H9 (cell line): ENCODE measurements around the gene NT5DC3. TPM values are rescaled to one million over a fixed set of nuclear protein-coding genes. Genes with fewer than 3 reads are reported as not detected.

ENCODE experiments used
- DNase-seq: peaks from one replicate; pipeline ENCODE4 v3.0.0-alpha.2; 2017
- H2AFZ ChIP-seq: one replicate; pipeline ENCODE4 v1.6.1; 2013; ENCODE audit warnings: mild to moderate bottlenecking, low read length, control low read depth, moderate library complexity
- H2AK5ac ChIP-seq: 2 replicates; pipeline ENCODE4 v1.6.1; 2013; ENCODE audit warnings: low read length, control low read depth, mixed read lengths; ENCODE audit not compliant: insufficient read length
- H2BK120ac ChIP-seq: one replicate; pipeline ENCODE4 v1.6.1; 2013; ENCODE audit warnings: low read depth, mild to moderate bottlenecking, low read length, control low read depth, inconsistent platforms; ENCODE audit not compliant: poor library complexity, severe bottlenecking
- H2BK12ac ChIP-seq: 2 replicates; pipeline ENCODE4 v1.6.1; 2013; ENCODE audit warnings: low read length, control low read depth, mixed read lengths, low read depth; ENCODE audit not compliant: insufficient read length
- H2BK15ac ChIP-seq: 2 replicates; pipeline ENCODE4 v1.6.1; 2013; ENCODE audit warnings: low read depth, low read length, control low read depth
- H2BK20ac ChIP-seq: one replicate; pipeline ENCODE4 v1.6.1; 2013; ENCODE audit warnings: low read depth, mild to moderate bottlenecking, low read length, control low read depth, inconsistent platforms; ENCODE audit not compliant: poor library complexity, severe bottlenecking
- H2BK5ac ChIP-seq: 2 replicates; pipeline ENCODE4 v1.6.1; 2013; ENCODE audit warnings: low read length, control low read depth, mixed read lengths; ENCODE audit not compliant: insufficient read length
- H3K14ac ChIP-seq: 2 replicates; pipeline ENCODE4 v1.6.1; 2013; ENCODE audit warnings: low read length, control low read depth; ENCODE audit not compliant: insufficient read depth
- H3K18ac ChIP-seq: 2 replicates; pipeline ENCODE4 v1.6.1; 2013; ENCODE audit warnings: low read depth, mild to moderate bottlenecking, mixed read lengths, low read length, control low read depth; ENCODE audit not compliant: insufficient read length
- H3K23ac ChIP-seq: 2 replicates; pipeline ENCODE4 v1.6.1; 2013; ENCODE audit warnings: low read length, control low read depth, mixed read lengths, low read depth; ENCODE audit not compliant: insufficient read length
- H3K23me2 ChIP-seq: 2 replicates; pipeline ENCODE4 v1.6.1; 2013; ENCODE audit warnings: low read depth, mild to moderate bottlenecking, mixed read lengths, low read length, control low read depth; ENCODE audit not compliant: insufficient read length, poor library complexity, severe bottlenecking
- H3K27ac ChIP-seq: 2 replicates; pipeline ENCODE4 v1.5.1; 2013; ENCODE audit warnings: low read length, control low read depth, mixed read lengths, low read depth; ENCODE audit not compliant: insufficient read length
- H3K27me3 ChIP-seq: 2 replicates; pipeline ENCODE4 v1.6.1; 2013; ENCODE audit warnings: low read length, control low read depth, inconsistent platforms; ENCODE audit not compliant: insufficient read depth
- H3K4ac ChIP-seq: 2 replicates; pipeline ENCODE4 v1.6.1; 2013; ENCODE audit warnings: low read depth, mild to moderate bottlenecking, control low read depth, inconsistent platforms, low read length, moderate library complexity
- H3K4me1 ChIP-seq: 2 replicates; pipeline ENCODE4 v1.6.1; 2013; ENCODE audit warnings: low read length, control low read depth, inconsistent platforms; ENCODE audit not compliant: insufficient read depth
- H3K4me2 ChIP-seq: 2 replicates; pipeline ENCODE4 v1.6.1; 2013; ENCODE audit warnings: low read length, control low read depth, mixed read lengths; ENCODE audit not compliant: insufficient read length, insufficient read depth
- H3K56ac ChIP-seq: 2 replicates; pipeline ENCODE4 v1.6.1; 2013; ENCODE audit warnings: low read depth, mild to moderate bottlenecking, mixed read lengths, low read length, control low read depth; ENCODE audit not compliant: insufficient read length
- H3K79me1 ChIP-seq: 2 replicates; pipeline ENCODE4 v1.6.1; 2013; ENCODE audit warnings: low read depth, mild to moderate bottlenecking, moderate library complexity, low read length, control low read depth, inconsistent platforms; ENCODE audit not compliant: insufficient read depth, poor library complexity, severe bottlenecking
- H3K79me2 ChIP-seq: 2 replicates; pipeline ENCODE4 v1.6.1; 2013; ENCODE audit warnings: low read length, control low read depth, inconsistent platforms; ENCODE audit not compliant: insufficient read depth
- H3K9ac ChIP-seq: 2 replicates; pipeline ENCODE4 v1.6.1; 2013; ENCODE audit warnings: low read length, control low read depth, mixed read lengths; ENCODE audit not compliant: insufficient read length; ENCODE audit errors: extremely low read depth
- H3K9me3 ChIP-seq: one replicate; pipeline ENCODE4 v1.6.1; 2013; ENCODE audit warnings: low read depth, low read length, inconsistent platforms; ENCODE audit not compliant: control insufficient read depth
- H3T11ph ChIP-seq: one replicate; pipeline ENCODE4 v1.6.1; 2013; ENCODE audit warnings: mild to moderate bottlenecking, low read length, control low read depth, inconsistent platforms
- H4K20me1 ChIP-seq: one replicate; pipeline ENCODE4 v1.6.1; 2013; ENCODE audit not compliant: control insufficient read depth, insufficient read length, insufficient read depth
- H4K5ac ChIP-seq: 2 replicates; pipeline ENCODE4 v1.6.1; 2013; ENCODE audit warnings: low read depth, mild to moderate bottlenecking, mixed read lengths, low read length, control low read depth; ENCODE audit not compliant: insufficient read length
- H4K8ac ChIP-seq: replicated peaks from 2 replicates; pipeline ENCODE4 v1.6.1; 2013; ENCODE audit warnings: low read length, control low read depth, mixed read lengths, low read depth; ENCODE audit not compliant: insufficient read length
- H4K91ac ChIP-seq: 2 replicates; pipeline ENCODE4 v1.6.1; 2013; ENCODE audit warnings: low read depth, mild to moderate bottlenecking, moderate library complexity, mixed read lengths, low read length, control low read depth; ENCODE audit not compliant: insufficient read length
- H3K27ac Mint-ChIP-seq, 3 experiments: 2 replicates in 2 of 3; 3 replicates in 1 of 3; pipeline ENCODE4 v1.8.0; 2020 to 2021; ENCODE audit warnings: mixed read lengths in 3 of 3, mild to moderate bottlenecking in 1 of 3, moderate library complexity in 1 of 3
- H3K27me3 Mint-ChIP-seq: 2 replicates; pipeline ENCODE4 v1.8.0; 2021; ENCODE audit warnings: low read depth, mild to moderate bottlenecking, moderate library complexity, mixed read lengths
- H3K36me3 Mint-ChIP-seq, 3 experiments: 2 replicates in 2 of 3; 3 replicates in 1 of 3; pipeline ENCODE4 v1.8.0; 2020 to 2021; ENCODE audit warnings: low read depth in 3 of 3, mixed read lengths in 3 of 3; ENCODE audit not compliant: insufficient read depth in 1 of 3
- H3K4me1 Mint-ChIP-seq, 2 experiments: 2 replicates each; pipeline ENCODE4 v1.8.0; 2020; ENCODE audit warnings: mixed read lengths in 2 of 2
- H3K4me3 Mint-ChIP-seq, 2 experiments: 2 replicates in 1 of 2; 3 replicates in 1 of 2; pipeline ENCODE4 v1.8.0; 2020 to 2021; ENCODE audit warnings: mild to moderate bottlenecking in 2 of 2, mixed read lengths in 2 of 2, moderate library complexity in 1 of 2
- H3K9me3 Mint-ChIP-seq, 2 experiments: 2 replicates in 1 of 2; 3 replicates in 1 of 2; pipeline ENCODE4 v1.8.0; 2020; ENCODE audit warnings: mild to moderate bottlenecking in 2 of 2, mixed read lengths in 2 of 2, moderate library complexity in 1 of 2
- CTCF ChIP-seq: fragments of 200-600 bp; sonication (generic); conservative IDR thresholded peaks from 3 replicates; pipeline ENCODE4 v1.8.0; 2021; ENCODE audit warnings: antibody characterized with exemption, mild to moderate bottlenecking
- WGBS: extraction: QIAGEN DNeasy Blood & Tissue Kit; methylation state at CpG from one replicate; pipeline ENCODE4 v1.1.7; 2013; ENCODE audit warnings: missing lambda C conversion rate, low lambda C conversion rate, mixed read lengths; ENCODE audit not compliant: insufficient read length; ENCODE audit errors: extremely low coverage; 5-methylcytosine and 5-hydroxymethylcytosine counted together
- total RNA-seq: library from RNA; stranded (reverse); gene quantifications from 2 replicates; pipeline ENCODE4 v1.2.1, GENCODE V29; 2021

NT5DC3 gene
- total RNA-seq, 1 experiment from 2014 or later: 13.6 TPM

- Histone ChIP-seq H3K79me2 (no peaks in the 10 kb centered on the region), H2BK5ac (no peak overlapping the region), H3K4ac (no peak overlapping the region), H2BK12ac (no peak overlapping the region), H4K8ac (no peak overlapping the region), H3K79me1 (no peaks in the 10 kb centered on the region), H3K23me2 (no peaks in the 10 kb centered on the region), H3K27ac (no peak overlapping the region), H2BK15ac (no peak overlapping the region), H3K27me3 (no peaks in the 10 kb centered on the region), H3K9ac (no peak overlapping the region), H3K23ac (no peak overlapping the region), H4K5ac (no peak overlapping the region), H3K4me2 (no peak overlapping the region), H2AK5ac (no peak overlapping the region), H3K9me3 (no peaks in the 10 kb centered on the region), H3K4me1 (no peaks in the 10 kb centered on the region), H3K14ac (no peak overlapping the region), H2BK120ac (no peak overlapping the region), H4K91ac (no peak overlapping the region), H2BK20ac (no peak overlapping the region), H3K56ac (no peak overlapping the region), H4K20me1 (no peaks in the 10 kb centered on the region), H2AFZ (no peak overlapping the region), H3K18ac (no peak overlapping the region), H3T11ph (no peak overlapping the region)
- no peak for TF ChIP-seq CTCF
- no peaks in the 10 kb centered on the region for H3K27me3 Mint-ChIP-seq
- H3K36me3 Mint-ChIP-seq: peaks cover 23 to 74% (median 70%) of the 10 kb centered on the region in 3 experiments
- H3K9me3 Mint-ChIP-seq: no peaks in the 10 kb centered on the region
- H3K4me3 Mint-ChIP-seq: no peak overlapping the region
- WGBS: no CpG with 5 or more reads among the region's 4 CpGs
- peaks cover 0 to 5% of the 10 kb centered on the region in 2 experiments; a peak in 1 of 4 replicates for H3K4me1 Mint-ChIP-seq
- H3K27ac Mint-ChIP-seq: peak overlapping the region in 1 of 3 experiments; percentile 36; a peak in 2 of 7 replicates
- no peak for DNase-seq
Measured at GRCh38 chr12:103780093-103780440, 61.0 kb downstream of the NT5DC3 start.
